Activated CD4-positive, alpha-beta T cell treated with anti-CD3 and anti-CD28 coated beads, Interleukin-2, Interleukin-6, amounts not matched to agents 100 ng/mL and 50 ng/mL, durations not matched to agents 16 hours and 8 hours (primary cell): ENCODE measurements around the gene CSF3R.
"Not testable (repeated sequence)": the region's sequence is repeated elsewhere in the genome, so short reads cannot be mapped to it uniquely, and the experiment has no call there.

Experiments
- DNase-seq: peaks from one replicate; pipeline ENCODE4 v3.0.0-alpha.2; 2020

CSF3R gene

GRCh38 chr1:36512842-36513241 is 30.1 kb upstream of the CSF3R start:
- DNase-seq = no peak

- DNase-seq = no peak
Observed at GRCh38 chr1:36511804-36512798, 29.4 kb upstream of the CSF3R start.

- DNase-seq = not testable (repeated sequence)
Observed at GRCh38 chr1:36511220-36511619, 28.5 kb upstream of the CSF3R start.

- no peak for DNase-seq
Observed at GRCh38 chr1:36510418-36510817, 27.7 kb upstream of the CSF3R start.

- DNase-seq = no peak
Observed at GRCh38 chr1:36508257-36508656, 25.5 kb upstream of the CSF3R start.

- DNase-seq = no peak
Observed at GRCh38 chr1:36506276-36506920, 23.7 kb upstream of the CSF3R start.

- DNase-seq = no peak
Observed at GRCh38 chr1:36503733-36504132, 21.0 kb upstream of the CSF3R start.

GRCh38 chr1:36503159-36503558 is 20.4 kb upstream of the CSF3R start:
- no peak for DNase-seq

GRCh38 chr1:36502616-36503015 is 19.9 kb upstream of the CSF3R start:
- no peak for DNase-seq

GRCh38 chr1:36501911-36502310 is 19.2 kb upstream of the CSF3R start:
- not testable (repeated sequence) for DNase-seq

- no peak for DNase-seq
Observed at GRCh38 chr1:36497207-36497606, 14.5 kb upstream of the CSF3R start.

GRCh38 chr1:36494971-36495370 is 12.3 kb upstream of the CSF3R start:
- DNase-seq = no peak

GRCh38 chr1:36493524-36493923 is 10.8 kb upstream of the CSF3R start:
- no peak for DNase-seq

GRCh38 chr1:36492491-36492890 is 9.8 kb upstream of the CSF3R start:
- no peak for DNase-seq

GRCh38 chr1:36489258-36490051 is 6.7 kb upstream of the CSF3R start:
- not testable (repeated sequence) for DNase-seq

- DNase-seq = no peak
Observed at GRCh38 chr1:36487906-36488305, 5.2 kb upstream of the CSF3R start.

GRCh38 chr1:36487336-36487725 is 4.6 kb upstream of the CSF3R start:
- not testable (repeated sequence) for DNase-seq

GRCh38 chr1:36486439-36487335 is 4.0 kb upstream of the CSF3R start:
- no peak for DNase-seq

- DNase-seq = no peak
Observed at GRCh38 chr1:36486093-36486438, 3.4 kb upstream of the CSF3R start.

- no peak for DNase-seq
Observed at GRCh38 chr1:36484099-36484498, 1.4 kb upstream of the CSF3R start.

GRCh38 chr1:36481771-36482723 is 666 bp downstream of the CSF3R start:
- DNase-seq = no peak
